AG09309 (cell line): Measurements from ENCODE around the gene USP36.

ENCODE experiments used
- DNase-seq: peaks from one replicate; pipeline ENCODE4 v3.0.0-alpha.2; 2010; ENCODE audit warnings: low read depth
- H3K4me3 ChIP-seq: 2 replicates; pipeline ENCODE4 v1.5.1; 2011; ENCODE audit warnings: mild to moderate bottlenecking, low read depth, low read length, moderate library complexity; ENCODE audit not compliant: control insufficient read depth
- TF ChIP-seq, protein P1 (sequence below): IDR thresholded peaks from 2 replicates; pipeline ENCODE4 v1.5.1; 2011; ENCODE audit warnings: mild to moderate bottlenecking, low read depth, low read length, inconsistent platforms; ENCODE audit not compliant: insufficient read depth, control insufficient read depth; ENCODE audit errors: missing control alignments

Gene USP36

GRCh38 chr17:78747488-78747887, 93.1 kb downstream of the USP36 start:
- TF ChIP-seq, protein P1, sequence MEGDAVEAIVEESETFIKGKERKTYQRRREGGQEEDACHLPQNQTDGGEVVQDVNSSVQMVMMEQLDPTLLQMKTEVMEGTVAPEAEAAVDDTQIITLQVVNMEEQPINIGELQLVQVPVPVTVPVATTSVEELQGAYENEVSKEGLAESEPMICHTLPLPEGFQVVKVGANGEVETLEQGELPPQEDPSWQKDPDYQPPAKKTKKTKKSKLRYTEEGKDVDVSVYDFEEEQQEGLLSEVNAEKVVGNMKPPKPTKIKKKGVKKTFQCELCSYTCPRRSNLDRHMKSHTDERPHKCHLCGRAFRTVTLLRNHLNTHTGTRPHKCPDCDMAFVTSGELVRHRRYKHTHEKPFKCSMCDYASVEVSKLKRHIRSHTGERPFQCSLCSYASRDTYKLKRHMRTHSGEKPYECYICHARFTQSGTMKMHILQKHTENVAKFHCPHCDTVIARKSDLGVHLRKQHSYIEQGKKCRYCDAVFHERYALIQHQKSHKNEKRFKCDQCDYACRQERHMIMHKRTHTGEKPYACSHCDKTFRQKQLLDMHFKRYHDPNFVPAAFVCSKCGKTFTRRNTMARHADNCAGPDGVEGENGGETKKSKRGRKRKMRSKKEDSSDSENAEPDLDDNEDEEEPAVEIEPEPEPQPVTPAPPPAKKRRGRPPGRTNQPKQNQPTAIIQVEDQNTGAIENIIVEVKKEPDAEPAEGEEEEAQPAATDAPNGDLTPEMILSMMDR: no peak
- no peak overlapping the region for H3K4me3 ChIP-seq
- no peak for DNase-seq

DNA sequence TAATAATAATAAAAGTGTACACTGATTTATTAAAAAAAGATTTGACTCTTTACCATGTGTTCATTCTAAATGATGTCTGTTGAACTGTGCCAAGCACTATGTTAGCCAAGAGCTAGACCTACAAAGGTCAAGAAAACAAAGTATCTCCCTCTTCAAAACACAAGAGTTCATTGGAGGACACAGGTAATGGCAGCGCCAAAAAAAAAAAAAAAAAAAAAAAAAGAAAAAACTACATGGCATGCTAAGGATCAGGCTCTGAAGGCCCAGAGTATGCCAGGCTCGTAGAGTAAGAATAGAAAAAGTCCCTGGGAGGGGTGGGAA, 93.7 kb downstream of the USP36 start:
- H3K4me3 ChIP-seq: no peak overlapping the region
- no peak for DNase-seq
- TF ChIP-seq, protein P1: no peak

DNA sequence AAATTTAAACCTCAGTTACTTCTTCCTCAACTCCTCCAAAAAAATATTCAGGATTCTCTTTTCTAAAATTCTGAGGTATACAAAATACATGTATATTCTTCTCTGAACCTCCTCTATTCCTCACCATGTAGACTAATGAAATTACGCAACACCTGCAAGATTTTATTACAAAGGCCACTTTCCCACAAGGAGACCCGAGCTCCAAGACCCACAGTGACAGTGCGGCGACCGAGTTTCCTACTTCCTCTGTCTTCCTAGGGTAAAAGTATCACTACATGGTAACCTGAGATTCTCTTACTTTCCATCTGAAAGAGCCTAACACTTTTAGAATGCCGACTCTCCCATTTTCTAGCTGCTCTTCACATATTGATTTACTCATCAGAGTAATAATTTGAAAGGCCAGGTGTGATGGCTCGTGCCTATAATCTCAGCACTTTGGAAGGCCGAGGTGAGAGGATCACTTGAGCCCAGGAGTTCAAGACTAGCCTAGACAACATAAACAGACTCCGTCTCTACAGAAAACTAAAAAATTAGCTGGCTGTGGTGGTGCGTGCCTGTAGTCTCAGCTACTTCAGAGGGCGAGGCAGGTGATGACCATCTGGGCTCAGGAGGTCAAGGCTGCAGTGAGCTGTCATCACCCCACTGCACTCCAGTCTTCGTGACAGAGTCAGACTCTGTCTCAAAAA, 94.2 kb downstream of the USP36 start:
- H3K4me3 ChIP-seq: no peak overlapping the region
- no peak for DNase-seq
- TF ChIP-seq, protein P1: no peak
